Measurements from ENCODE around the gene VMAC.

Gene VMAC

GRCh38 chr19:5955636-5955935, 50.9 kb downstream of the VMAC start:
- no peak for DNase-seq

- no peak for DNase-seq
Observed at GRCh38 chr19:5956323-5956722, 51.7 kb downstream of the VMAC start.

GRCh38 chr19:5956728-5957127, 52.1 kb downstream of the VMAC start:
- DNase-seq, result no peak

GRCh38 chr19:5957170-5957569, 52.5 kb downstream of the VMAC start:
- no peak for DNase-seq

GRCh38 chr19:5958074-5958850, 53.6 kb downstream of the VMAC start:
- DNase-seq, result no peak

- no peak for DNase-seq
Observed at GRCh38 chr19:5958851-5959122, 54.1 kb downstream of the VMAC start.

GRCh38 chr19:5959260-5960004, 54.8 kb downstream of the VMAC start:
- DNase-seq, result no peak
